ENCODE measurements around the gene PEX7.
A peak's percentile ranks its signal among the peaks of the same experiment; 100 is the strongest.
"Not testable (repeated sequence)": the region's sequence is repeated elsewhere in the genome, so short reads cannot be mapped to it uniquely, and the experiment has no call there.

Gene PEX7

DNA sequence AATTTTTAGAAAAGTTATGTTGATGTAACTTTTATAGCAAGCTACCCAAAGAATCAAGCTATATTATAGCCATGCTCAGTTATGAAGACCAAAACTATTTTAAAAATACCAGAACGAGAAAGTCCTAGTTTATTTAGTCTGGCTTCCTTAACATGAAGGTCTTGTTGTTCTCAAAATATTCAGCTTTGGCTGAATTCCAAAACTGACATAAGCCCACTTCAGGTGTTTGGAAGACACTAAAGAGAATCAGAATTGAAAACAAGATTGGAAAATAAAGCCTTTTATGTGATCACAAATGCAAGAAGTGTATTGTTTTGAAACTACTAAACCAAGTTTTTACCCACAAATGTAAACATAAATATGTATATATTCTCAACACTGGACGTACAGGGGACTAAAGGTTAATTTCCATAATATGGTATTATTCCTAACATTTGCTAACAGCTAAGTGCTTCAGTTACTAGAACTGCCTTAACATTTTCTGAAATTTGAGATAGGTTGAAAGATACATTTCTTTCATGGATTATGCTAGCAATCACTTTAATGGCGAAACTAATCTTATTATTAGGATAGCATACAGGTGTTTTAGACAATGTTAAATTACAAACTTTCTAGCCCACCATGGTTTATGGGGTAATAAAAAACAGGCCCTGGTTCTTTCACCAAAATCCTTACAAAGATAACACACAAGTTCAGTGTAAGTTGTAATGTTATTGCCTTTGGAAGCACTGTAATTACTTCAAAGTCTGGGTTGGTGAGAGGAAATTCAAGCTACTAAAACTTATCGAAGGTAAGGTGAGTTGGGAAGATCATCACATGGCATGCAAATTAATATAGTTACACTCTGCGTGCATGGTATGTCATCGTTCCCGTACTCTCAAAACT lies 31.7 kb upstream of the PEX7 start:
- peak; percentile 44 for DNase-seq (ENCODE audit: low spot score)

GRCh38 chr6:136791296-136792094 lies 30.9 kb upstream of the PEX7 start:
- peak; percentile 74 for DNase-seq (ENCODE audit: low spot score)

DNA sequence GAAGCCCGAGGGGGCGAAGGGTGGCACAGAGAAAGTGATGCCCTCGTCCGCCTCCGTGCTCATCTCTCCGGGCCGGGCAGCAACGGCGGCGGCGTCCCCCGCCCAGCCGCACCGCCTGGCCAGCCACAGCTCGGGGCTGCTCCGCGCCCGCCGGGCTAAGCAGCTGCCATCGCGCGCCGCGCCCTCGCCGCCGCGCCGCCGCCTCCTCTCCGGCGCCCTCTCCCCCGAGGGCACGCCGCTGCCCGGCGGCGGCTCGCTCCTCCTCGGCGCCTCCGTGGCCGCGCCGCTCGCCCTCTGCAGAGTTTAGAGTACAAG lies 30.3 kb upstream of the PEX7 start:
- no peak for DNase-seq (ENCODE audit: low spot score)

- DNase-seq (ENCODE audit: low spot score), result peak; percentile 84
Observed at GRCh38 chr6:136792410-136793262, 29.8 kb upstream of the PEX7 start, which contains the start of gene MAP3K5. Gene MAP3K5, minus strand, starts transcription at chr6:136792477. Its CDS starts 320 bp downstream, at chr6:136792157.

DNA sequence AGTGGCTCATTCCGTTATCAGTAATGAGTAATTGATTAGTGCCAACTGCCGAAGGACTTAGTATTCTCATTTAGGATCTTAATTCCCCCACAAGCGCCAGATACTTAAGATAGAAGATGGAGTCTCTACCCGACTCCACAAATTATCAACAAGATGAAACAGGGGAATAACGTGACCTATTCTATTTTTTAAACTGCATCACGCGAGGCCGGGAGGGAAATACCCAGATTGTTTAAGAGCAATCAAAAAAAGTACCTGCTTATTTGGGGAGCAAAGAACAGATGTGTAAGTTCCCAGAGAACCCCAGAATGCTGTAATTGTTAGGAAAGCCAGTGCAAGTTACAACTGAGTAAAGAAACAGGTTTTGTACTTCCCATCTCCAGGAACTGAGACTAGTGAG lies 29.0 kb upstream of the PEX7 start:
- no peak for DNase-seq (ENCODE audit: low spot score)

GRCh38 chr6:136795386-136795785 lies 27.0 kb upstream of the PEX7 start:
- no peak for DNase-seq (ENCODE audit: low spot score)

GRCh38 chr6:136795996-136796395 lies 26.4 kb upstream of the PEX7 start:
- no peak for DNase-seq (ENCODE audit: low spot score)

DNA sequence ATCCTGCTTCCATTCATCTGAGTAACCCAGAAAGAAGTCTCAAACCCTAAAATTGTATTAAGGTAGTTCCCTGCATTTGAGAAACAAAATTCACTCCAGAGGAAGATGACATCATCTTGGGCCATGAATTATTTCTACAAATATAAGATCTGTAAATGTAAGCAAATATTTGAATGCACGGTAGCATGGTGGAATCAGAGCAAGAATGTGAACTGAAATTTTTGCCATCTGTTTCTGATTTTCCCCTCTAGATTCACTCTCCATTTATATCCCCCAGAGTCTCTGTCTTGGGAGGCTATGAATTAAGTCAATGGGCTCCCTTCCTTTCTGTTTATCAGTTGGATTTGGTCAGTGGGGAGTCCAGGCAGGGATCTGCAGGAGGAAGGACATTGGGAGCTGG lies 24.3 kb upstream of the PEX7 start:
- DNase-seq (ENCODE audit: low spot score), result no peak

DNA sequence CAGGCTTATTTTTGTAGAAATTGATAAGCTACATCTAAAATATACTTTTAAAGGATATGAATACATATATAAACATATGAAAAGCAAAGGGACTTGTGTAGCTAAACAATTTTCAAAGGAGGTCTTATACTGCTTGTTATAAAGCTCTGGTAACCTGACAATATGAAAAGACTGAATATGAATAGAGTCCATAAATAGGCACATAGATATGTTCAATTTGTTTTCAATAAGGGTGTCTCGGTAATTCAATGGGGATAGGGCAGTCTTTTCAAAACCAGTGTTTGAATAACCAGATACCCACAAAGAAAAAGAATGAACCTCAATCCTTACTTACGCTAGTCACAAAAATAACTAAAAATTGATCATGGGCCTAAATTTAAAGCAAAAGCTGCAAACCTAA lies 20.8 kb upstream of the PEX7 start:
- DNase-seq (ENCODE audit: low spot score), result no peak

DNA sequence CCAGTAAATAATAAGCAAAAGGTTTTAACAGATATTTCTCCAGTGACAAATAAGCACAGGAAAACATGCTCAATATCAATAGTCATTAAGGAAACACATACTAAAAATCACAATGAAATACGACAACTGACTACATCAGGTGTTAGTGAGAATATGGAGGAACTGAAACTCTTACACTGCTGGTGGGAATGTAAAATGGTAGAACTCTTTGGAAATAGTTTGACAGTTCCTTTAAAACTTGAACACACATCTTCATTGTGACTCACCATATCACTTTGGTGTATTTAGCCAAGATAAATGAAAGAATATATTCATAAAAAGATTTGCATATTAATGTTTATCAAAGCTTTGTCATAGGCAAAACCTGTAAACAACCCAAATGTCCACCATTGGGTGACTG lies 18.8 kb upstream of the PEX7 start:
- DNase-seq (ENCODE audit: low spot score), result no peak

GRCh38 chr6:136809091-136809860 lies 13.1 kb upstream of the PEX7 start:
- no peak for DNase-seq (ENCODE audit: low spot score)

DNA sequence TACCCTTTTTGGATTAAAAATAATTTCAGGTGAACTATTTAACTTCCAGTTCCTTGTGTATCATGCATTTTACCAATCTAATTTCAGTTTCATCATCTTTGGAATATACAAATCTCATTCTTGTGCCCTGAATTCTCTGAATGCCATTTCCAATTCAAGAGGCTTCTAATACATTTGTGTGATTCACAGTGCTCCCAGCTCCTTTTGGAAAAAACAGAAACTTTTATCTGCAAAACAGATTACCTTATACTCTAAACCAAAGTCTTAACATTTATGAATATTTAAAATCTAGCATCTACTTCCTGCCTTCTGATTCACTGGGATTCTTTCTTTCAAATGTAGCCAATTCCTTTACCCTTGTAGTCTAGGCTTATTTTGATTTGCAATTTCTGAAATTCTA lies 11.1 kb upstream of the PEX7 start:
- no peak for DNase-seq (ENCODE audit: low spot score)

- DNase-seq (ENCODE audit: low spot score), result no peak
Observed at GRCh38 chr6:136812174-136812573, 10.2 kb upstream of the PEX7 start.

- DNase-seq (ENCODE audit: low spot score), result not testable (repeated sequence)
Observed at GRCh38 chr6:136815608-136816007, 6.8 kb upstream of the PEX7 start.

- DNase-seq (ENCODE audit: low spot score), result no peak
Observed at GRCh38 chr6:136816656-136817055, 5.7 kb upstream of the PEX7 start.

- no peak for DNase-seq (ENCODE audit: low spot score)
Observed at GRCh38 chr6:136820561-136820960, 1.8 kb upstream of the PEX7 start.

GRCh38 chr6:136822046-136822375 lies 381 bp upstream of the PEX7 start:
- DNase-seq (ENCODE audit: low spot score), result no peak

GRCh38 chr6:136823128-136823660 lies 802 bp downstream of the PEX7 start:
- no peak for DNase-seq (ENCODE audit: low spot score)

GRCh38 chr6:136826216-136826615 lies 3.8 kb downstream of the PEX7 start:
- DNase-seq (ENCODE audit: low spot score), result peak; percentile 22

DNA sequence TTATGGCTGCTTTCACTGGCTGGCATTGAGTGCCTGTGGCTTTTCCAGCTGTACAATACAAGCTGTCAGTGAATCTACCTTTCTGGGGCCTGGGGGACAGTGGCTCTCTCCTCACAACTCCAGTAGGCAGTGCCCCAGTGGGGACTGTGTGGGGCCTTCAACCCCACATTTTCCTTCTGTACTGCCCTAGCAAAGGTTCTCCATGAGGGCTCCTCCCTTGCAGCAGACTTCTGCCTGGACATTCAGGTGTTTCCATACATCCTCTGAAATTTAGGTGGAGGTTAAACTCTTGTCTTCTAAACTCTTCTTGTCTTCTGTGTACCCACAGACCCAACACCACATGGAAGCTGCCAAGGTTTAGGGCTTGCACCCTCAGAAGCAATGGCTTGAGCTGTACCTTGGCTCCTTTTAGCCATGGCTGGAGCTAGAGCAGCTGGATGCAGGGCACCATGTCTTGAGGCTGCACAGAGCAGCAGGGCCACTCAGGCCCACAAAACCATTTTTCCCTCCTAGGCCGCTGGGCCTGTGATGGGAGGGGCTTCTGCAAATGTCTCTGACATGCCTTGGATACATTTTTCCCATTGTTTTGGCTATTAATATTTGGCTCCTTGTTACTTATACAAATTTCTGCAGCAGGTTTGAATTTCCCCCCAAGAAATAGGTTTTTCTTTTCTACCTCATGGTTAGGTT lies 9.6 kb downstream of the PEX7 start:
- no peak for DNase-seq (ENCODE audit: low spot score)
